MM.1S (cell line): ENCODE data around the gene BPI.

ENCODE experiments used
- DNase-seq: peaks from one replicate; pipeline ENCODE4 v3.0.0-alpha.2; 2015
- H2AFZ ChIP-seq: fragments of 300-600 bp; sonication (generic); 2 replicates; pipeline ENCODE4 v1.6.0; 2016; ENCODE audit warnings: antibody characterized with exemption, low read length
- H3F3A ChIP-seq: fragments of 300-600 bp; sonication (generic); 2 replicates; pipeline ENCODE4 v1.6.1; 2016; ENCODE audit warnings: mild to moderate bottlenecking, antibody characterized with exemption, low read length, moderate library complexity, mixed read lengths; ENCODE audit not compliant: insufficient read depth
- H3K27ac ChIP-seq: fragments of 300-600 bp; sonication (generic); 2 replicates; pipeline ENCODE4 v1.5.1; 2016; ENCODE audit warnings: mild to moderate bottlenecking, low read length
- H3K27me3 ChIP-seq: fragments of 300-600 bp; sonication (generic); replicated peaks from 2 replicates; pipeline ENCODE4 v1.6.0; 2016; ENCODE audit warnings: low read length; ENCODE audit not compliant: insufficient read depth
- H3K36me3 ChIP-seq: fragments of 300-600 bp; sonication (generic); replicated peaks from 2 replicates; pipeline ENCODE4 v1.6.1; 2016; ENCODE audit warnings: mild to moderate bottlenecking, low read length, mixed read lengths; ENCODE audit not compliant: insufficient read depth
- H3K4me1 ChIP-seq: fragments of 300-600 bp; sonication (generic); 2 replicates; pipeline ENCODE4 v1.6.1; 2016; ENCODE audit warnings: low read length, mixed read lengths
- H3K4me2 ChIP-seq: fragments of 300-600 bp; sonication (generic); 2 replicates; pipeline ENCODE4 v1.6.0; 2016; ENCODE audit warnings: low read depth, low read length
- H3K4me3 ChIP-seq: fragments of 300-600 bp; sonication (generic); 2 replicates; pipeline ENCODE4 v1.5.1; 2016; ENCODE audit warnings: low read length, mixed read lengths
- H3K79me2 ChIP-seq: fragments of 300-600 bp; sonication (generic); 2 replicates; pipeline ENCODE4 v1.6.1; 2016; ENCODE audit warnings: mixed run types, low read length, mixed read lengths
- H3K9ac ChIP-seq: fragments of 300-600 bp; sonication (generic); 2 replicates; pipeline ENCODE4 v1.6.1; 2016; ENCODE audit warnings: low read length, mixed read lengths
- H3K9me2 ChIP-seq: fragments of 300-600 bp; sonication (generic); replicated peaks from 2 replicates; pipeline ENCODE4 v1.6.1; 2016; ENCODE audit warnings: mild to moderate bottlenecking, low read length, mixed read lengths; ENCODE audit not compliant: insufficient read depth
- H3K9me3 ChIP-seq: fragments of 300-600 bp; sonication (generic); replicated peaks from 2 replicates; pipeline ENCODE4 v1.6.1; 2016; ENCODE audit warnings: mild to moderate bottlenecking, low read length, mixed read lengths; ENCODE audit not compliant: insufficient read depth
- H4K20me1 ChIP-seq: fragments of 300-600 bp; sonication (generic); 2 replicates; pipeline ENCODE4 v1.6.1; 2016; ENCODE audit warnings: mild to moderate bottlenecking, low read length, moderate library complexity, mixed read lengths; ENCODE audit not compliant: insufficient read depth
- EZH2 ChIP-seq: fragments of 300-600 bp; sonication (generic); optimal IDR thresholded peaks from 2 replicates; pipeline ENCODE3; 2017; ENCODE audit warnings: low read depth, mild to moderate bottlenecking, antibody characterized with exemption, low read length, mixed read lengths
- EZH2phosphoT487 ChIP-seq: fragments of 300-600 bp; sonication (generic); IDR thresholded peaks from 2 replicates; pipeline ENCODE4 v1.6.1; 2018; ENCODE audit warnings: antibody characterized with exemption, low read length
- TF ChIP-seq, protein P1 (sequence below): fragments of 300-600 bp; sonication (generic); IDR thresholded peaks from 2 replicates; pipeline ENCODE4 v1.5.1; 2016; ENCODE audit warnings: antibody characterized with exemption, low read length, mixed read lengths

Gene BPI

DNA sequence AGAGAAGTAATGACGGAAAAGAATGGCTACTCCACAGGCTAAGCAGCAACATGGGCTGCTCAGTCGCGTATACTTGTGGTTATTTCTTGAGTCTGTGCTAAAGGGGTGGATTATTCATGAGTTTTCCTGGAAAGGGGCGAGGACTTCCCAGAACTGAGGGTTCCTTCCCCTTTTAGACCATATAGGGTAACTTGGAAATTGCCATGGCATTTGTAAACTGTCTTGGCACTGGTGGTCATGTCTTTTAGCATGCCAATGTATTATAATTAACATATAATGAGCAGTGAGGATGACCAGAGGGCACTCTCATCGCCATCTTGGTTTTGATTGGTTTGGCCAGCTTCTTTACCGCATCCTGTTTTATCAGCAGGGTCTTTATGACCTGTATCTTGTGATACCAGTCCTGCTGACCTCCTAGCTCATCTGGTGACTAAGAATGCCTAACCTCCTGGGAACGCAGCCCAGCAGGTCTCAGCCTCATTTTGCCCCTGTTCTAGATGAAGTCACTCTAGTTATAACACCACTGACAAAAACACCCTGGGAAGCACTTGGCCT is 53.8 kb downstream of the BPI start:
- Histone ChIP-seq H3K9me2 (no peaks in the 10 kb centered on the region), H2AFZ (no peak overlapping the region), H3K27me3 (no peaks in the 10 kb centered on the region), H3K27ac (no peak overlapping the region), H3K9me3 (no peaks in the 10 kb centered on the region), H3F3A (no peaks in the 10 kb centered on the region), H4K20me1 (no peaks in the 10 kb centered on the region), H3K79me2 (no peaks in the 10 kb centered on the region), H3K4me3 (no peak overlapping the region), H3K4me1 (no peaks in the 10 kb centered on the region), H3K36me3 (no peaks in the 10 kb centered on the region), H3K9ac (no peak overlapping the region), H3K4me2 (no peak overlapping the region)
- no peak for DNase-seq
- TF ChIP-seq EZH2phosphoT487 (no peak), EZH2 (no peak)
- TF ChIP-seq, protein P1, sequence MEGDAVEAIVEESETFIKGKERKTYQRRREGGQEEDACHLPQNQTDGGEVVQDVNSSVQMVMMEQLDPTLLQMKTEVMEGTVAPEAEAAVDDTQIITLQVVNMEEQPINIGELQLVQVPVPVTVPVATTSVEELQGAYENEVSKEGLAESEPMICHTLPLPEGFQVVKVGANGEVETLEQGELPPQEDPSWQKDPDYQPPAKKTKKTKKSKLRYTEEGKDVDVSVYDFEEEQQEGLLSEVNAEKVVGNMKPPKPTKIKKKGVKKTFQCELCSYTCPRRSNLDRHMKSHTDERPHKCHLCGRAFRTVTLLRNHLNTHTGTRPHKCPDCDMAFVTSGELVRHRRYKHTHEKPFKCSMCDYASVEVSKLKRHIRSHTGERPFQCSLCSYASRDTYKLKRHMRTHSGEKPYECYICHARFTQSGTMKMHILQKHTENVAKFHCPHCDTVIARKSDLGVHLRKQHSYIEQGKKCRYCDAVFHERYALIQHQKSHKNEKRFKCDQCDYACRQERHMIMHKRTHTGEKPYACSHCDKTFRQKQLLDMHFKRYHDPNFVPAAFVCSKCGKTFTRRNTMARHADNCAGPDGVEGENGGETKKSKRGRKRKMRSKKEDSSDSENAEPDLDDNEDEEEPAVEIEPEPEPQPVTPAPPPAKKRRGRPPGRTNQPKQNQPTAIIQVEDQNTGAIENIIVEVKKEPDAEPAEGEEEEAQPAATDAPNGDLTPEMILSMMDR = no peak

DNA sequence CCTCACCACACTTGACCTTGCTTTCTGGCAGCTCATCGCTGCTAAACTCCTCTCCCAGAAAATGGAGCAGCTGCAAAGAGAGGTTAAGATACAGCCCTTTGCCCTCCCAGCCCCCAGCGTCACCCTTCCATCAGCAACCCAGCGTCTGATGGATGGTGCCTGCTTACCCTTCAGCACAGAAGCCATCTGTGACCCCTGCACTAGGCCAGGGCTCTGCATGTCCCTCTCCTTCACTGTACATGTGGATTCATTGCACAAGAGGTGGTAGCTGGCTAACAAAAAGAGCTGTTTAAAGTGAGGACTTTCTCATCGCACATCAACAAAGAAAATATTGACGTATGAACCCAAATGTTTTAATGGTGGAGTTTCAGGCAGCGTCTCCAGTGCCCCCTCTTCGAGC is 54.6 kb downstream of the BPI start:
- no peak overlapping the region for H2AFZ ChIP-seq
- H3K27ac ChIP-seq = no peak overlapping the region
- H3K27me3 ChIP-seq = no peaks in the 10 kb centered on the region
- no peaks in the 10 kb centered on the region for H3F3A ChIP-seq
- no peak overlapping the region for H3K4me2 ChIP-seq
- DNase-seq = no peak
- no peaks in the 10 kb centered on the region for H3K4me1 ChIP-seq
- TF ChIP-seq EZH2phosphoT487 = no peak
- TF ChIP-seq, protein P1 = no peak
- TF ChIP-seq EZH2 = no peak
- no peak overlapping the region for H3K9ac ChIP-seq
- H3K4me3 ChIP-seq = no peak overlapping the region
- H3K9me2 ChIP-seq = no peaks in the 10 kb centered on the region
- H3K79me2 ChIP-seq = no peaks in the 10 kb centered on the region
- no peaks in the 10 kb centered on the region for H3K9me3 ChIP-seq
- no peaks in the 10 kb centered on the region for H4K20me1 ChIP-seq
- no peaks in the 10 kb centered on the region for H3K36me3 ChIP-seq

DNA sequence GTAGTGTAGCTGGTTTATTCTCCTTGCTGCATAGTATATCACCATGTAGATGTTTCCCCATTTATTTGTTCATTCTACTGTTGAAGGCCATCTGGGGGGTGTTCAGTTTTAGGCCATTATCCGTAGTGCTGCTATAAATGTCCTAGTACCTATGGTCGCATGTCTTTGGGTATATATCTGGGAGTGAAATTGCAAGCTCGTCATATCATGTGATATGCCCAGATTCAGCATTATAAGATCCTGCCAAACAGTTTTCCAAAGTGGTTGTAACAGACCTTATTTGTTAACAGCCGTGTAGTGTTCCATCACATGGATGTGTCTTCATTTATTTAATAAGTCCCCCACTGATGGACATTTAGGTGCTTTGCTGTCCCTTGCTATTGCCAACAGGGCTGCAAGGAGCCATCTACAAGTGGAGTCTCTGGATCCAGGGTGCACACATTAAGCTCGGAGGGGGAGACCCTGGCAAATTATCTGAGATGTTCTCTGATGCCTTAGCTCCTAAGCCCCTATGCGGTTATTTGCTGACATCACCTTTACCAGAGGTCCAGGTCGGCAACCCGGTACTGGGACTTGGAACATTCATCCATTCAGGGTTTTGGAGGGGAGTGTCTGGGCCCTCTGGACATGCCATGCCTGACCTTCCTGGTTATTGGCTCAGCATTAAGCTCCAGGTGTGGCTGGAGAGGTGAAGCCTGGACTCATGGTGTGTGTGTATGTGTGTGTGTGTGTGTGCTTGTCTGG is 59.2 kb downstream of the BPI start:
- Histone ChIP-seq H3K27me3 (no peaks in the 10 kb centered on the region), H2AFZ (no peak overlapping the region), H3K79me2 (no peaks in the 10 kb centered on the region), H3K36me3 (no peaks in the 10 kb centered on the region), H4K20me1 (no peaks in the 10 kb centered on the region), H3K27ac (no peak overlapping the region), H3K9me2 (no peaks in the 10 kb centered on the region), H3K9me3 (no peaks in the 10 kb centered on the region), H3K4me1 (no peaks in the 10 kb centered on the region), H3K4me3 (no peak overlapping the region), H3K9ac (no peak overlapping the region), H3F3A (no peaks in the 10 kb centered on the region), H3K4me2 (no peak overlapping the region)
- no peak for TF ChIP-seq EZH2phosphoT487
- TF ChIP-seq, protein P1 = no peak
- no peak for TF ChIP-seq EZH2
- DNase-seq = no peak
